Measurements from ENCODE around the gene SRMS.

SRMS gene

DNA sequence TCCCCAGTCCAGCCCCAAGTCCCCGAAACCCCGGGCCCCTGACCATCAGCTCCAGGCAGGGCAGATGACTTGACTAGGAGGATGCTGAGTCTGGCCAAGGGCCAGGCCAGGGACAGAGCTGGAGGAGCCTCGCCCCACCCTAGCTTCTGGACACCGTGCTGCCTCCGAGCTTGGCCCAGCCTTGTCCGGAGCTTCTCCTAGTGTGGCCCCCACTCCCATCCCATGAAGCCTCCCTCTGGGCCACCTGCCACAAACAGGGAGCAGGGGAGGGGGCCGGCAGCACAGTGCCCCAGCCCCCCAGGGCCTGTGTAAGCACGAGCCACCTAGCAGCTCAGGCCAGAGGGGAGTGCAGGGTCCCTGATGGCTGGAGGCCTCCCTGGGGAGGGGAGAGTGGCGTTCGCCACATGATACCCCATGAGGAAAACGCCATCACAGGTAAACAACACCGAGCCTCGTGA lies 54.0 kb downstream of the SRMS start:
- DNase-seq (ENCODE audit: low read depth, low spot score) = no peak
- Histone ChIP-seq H3K9ac (ENCODE audit: insufficient read length) (no peak overlapping the region), H3K27ac (no peak overlapping the region), H3K9me3 (ENCODE audit: low read depth, low read length) (no peaks in the 10 kb centered on the region), H3K36me3 (ENCODE audit: insufficient read depth, low read length) (no peaks in the 10 kb centered on the region), H3K4me3 (no peak overlapping the region)
- no peak for TF ChIP-seq FOXP2 (optimal IDR thresholded peaks at IDR 0.05; ENCODE audit: control extremely low read depth, extremely low read length, insufficient read depth)
- no peak for TF ChIP-seq POLR2AphosphoS5 (IDR thresholded peaks at IDR 0.05; ENCODE audit: borderline replicate concordance, low read depth, low read length)
- no peak for TF ChIP-seq EZH2 (IDR thresholded peaks at IDR 0.05)

DNA sequence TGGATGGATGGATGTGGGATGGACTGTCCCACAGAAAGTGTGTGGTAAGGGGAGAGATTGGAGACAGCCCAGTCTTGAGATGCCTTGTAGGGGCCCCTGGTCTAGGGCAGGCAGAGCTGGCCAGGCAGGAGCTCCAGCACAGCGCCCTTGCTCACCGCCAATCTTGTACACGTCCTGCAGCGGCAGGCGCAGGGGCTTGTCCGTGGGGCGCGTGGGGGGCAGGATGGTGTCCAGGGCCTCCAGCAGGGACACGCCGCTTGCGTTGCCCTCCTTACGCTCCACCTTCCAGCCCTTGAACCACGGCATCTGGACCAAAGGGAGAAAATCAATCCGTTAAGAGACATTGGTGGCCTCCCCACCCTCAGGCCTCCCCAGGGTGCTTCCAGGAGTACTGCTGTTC lies 54.6 kb downstream of the SRMS start:
- Histone ChIP-seq H3K4me3 (no peak overlapping the region), H3K9me3 (ENCODE audit: low read depth, low read length) (no peaks in the 10 kb centered on the region), H3K36me3 (ENCODE audit: insufficient read depth, low read length) (no peaks in the 10 kb centered on the region), H3K27ac (no peak overlapping the region), H3K9ac (ENCODE audit: insufficient read length) (no peak overlapping the region)
- TF ChIP-seq EZH2 (IDR thresholded peaks at IDR 0.05) = no peak
- TF ChIP-seq FOXP2 (optimal IDR thresholded peaks at IDR 0.05; ENCODE audit: control extremely low read depth, extremely low read length, insufficient read depth) = no peak
- TF ChIP-seq POLR2AphosphoS5 (IDR thresholded peaks at IDR 0.05; ENCODE audit: borderline replicate concordance, low read depth, low read length) = no peak
- no peak for DNase-seq (ENCODE audit: low read depth, low spot score)

DNA sequence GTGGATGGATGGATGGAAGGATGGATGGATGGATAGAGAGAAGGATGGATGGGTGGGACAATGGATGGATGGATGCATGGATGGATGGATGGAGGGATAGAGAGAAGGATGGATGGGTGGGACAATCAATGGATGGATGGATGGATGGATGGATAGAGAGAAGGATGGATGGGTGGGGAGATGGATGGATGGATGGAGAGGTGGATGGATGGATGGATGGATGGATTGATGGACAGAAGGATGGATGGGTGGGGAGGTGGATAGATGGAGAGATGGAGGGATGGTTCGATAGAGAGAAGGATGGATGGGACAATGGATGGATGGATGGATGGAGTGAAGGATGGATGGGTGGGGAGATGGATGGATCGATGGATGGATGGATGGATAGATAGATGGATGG lies 55.0 kb downstream of the SRMS start:
- Histone ChIP-seq H3K9me3 (ENCODE audit: low read depth, low read length) (no peaks in the 10 kb centered on the region), H3K27ac (no peak overlapping the region), H3K9ac (ENCODE audit: insufficient read length) (no peak overlapping the region), H3K4me3 (no peak overlapping the region), H3K36me3 (ENCODE audit: insufficient read depth, low read length) (no peaks in the 10 kb centered on the region)
- DNase-seq (ENCODE audit: low read depth, low spot score) = no peak
- TF ChIP-seq EZH2 (IDR thresholded peaks at IDR 0.05) (no peak), FOXP2 (optimal IDR thresholded peaks at IDR 0.05; ENCODE audit: control extremely low read depth, extremely low read length, insufficient read depth) (no peak)

DNA sequence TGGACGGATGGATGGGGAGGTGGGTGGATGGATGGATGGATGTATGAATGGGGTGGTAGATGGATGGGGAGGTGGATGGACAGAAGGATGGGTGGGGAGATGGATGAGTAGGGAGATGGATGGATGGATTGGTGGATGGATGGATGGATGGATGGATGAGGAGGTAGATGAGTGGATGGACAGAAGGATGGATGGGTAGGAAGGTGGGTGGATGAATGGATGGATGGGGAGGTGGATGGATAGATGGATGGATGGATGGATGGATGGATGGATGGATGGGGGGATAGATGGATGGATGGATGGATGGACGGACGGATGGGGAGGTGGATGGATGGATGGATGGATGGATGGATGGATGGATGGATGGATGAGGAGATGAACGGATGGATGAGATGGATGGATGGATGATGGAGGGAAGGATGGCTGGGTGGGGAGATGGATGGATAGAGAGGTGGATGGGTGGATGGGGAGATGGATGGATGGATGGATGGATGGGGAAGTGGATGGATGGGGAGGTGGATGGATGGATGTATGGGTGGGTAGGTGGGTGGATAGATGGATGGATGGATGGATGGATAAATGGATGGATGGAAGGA lies 55.8 kb downstream of the SRMS start:
- no peaks in the 10 kb centered on the region for H3K36me3 ChIP-seq (ENCODE audit: insufficient read depth, low read length)
- H3K9ac ChIP-seq (ENCODE audit: insufficient read length) = no peak overlapping the region
- no peaks in the 10 kb centered on the region for H3K9me3 ChIP-seq (ENCODE audit: low read depth, low read length)
- DNase-seq (ENCODE audit: low read depth, low spot score) = no peak
- TF ChIP-seq FOXP2 (optimal IDR thresholded peaks at IDR 0.05; ENCODE audit: control extremely low read depth, extremely low read length, insufficient read depth) (no peak), POLR2AphosphoS5 (IDR thresholded peaks at IDR 0.05; ENCODE audit: borderline replicate concordance, low read depth, low read length) (no peak), EZH2 (IDR thresholded peaks at IDR 0.05) (no peak)
- no peak overlapping the region for H3K27ac ChIP-seq
- H3K4me3 ChIP-seq = no peak overlapping the region

DNA sequence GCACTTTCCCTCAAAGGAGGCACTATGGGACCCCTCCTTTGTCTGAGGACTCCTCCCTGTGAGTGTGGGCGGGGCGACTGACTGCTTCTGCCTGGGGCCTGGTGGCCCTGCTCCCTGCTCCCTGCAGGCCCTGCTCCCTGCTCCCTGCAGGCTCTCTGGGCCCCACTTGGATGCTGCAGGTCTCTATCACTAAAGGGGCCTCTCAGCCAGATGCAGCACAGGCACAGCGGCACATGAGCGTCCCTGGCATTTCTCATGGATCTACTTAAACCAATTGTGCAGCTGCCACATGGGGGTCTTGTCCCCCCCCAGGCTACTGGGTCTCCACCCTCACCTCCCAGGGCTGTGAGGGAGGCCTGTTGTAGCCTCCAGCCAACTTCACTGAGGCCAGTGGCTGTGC lies 56.5 kb downstream of the SRMS start:
- Histone ChIP-seq H3K27ac (no peak overlapping the region), H3K4me3 (no peak overlapping the region), H3K36me3 (ENCODE audit: insufficient read depth, low read length) (no peaks in the 10 kb centered on the region), H3K9ac (ENCODE audit: insufficient read length) (no peak overlapping the region), H3K9me3 (ENCODE audit: low read depth, low read length) (no peaks in the 10 kb centered on the region)
- TF ChIP-seq FOXP2 (optimal IDR thresholded peaks at IDR 0.05; ENCODE audit: control extremely low read depth, extremely low read length, insufficient read depth) = no peak
- no peak for TF ChIP-seq POLR2AphosphoS5 (IDR thresholded peaks at IDR 0.05; ENCODE audit: borderline replicate concordance, low read depth, low read length)
- TF ChIP-seq EZH2 (IDR thresholded peaks at IDR 0.05) = no peak
- no peak for DNase-seq (ENCODE audit: low read depth, low spot score)
